SJSA1 (cell line): ENCODE measurements around the gene CST3. TPM values are rescaled to one million over a fixed set of nuclear protein-coding genes. Genes with fewer than 3 reads are reported as not detected.
"Not testable (repeated sequence)": the region's sequence is repeated elsewhere in the genome, so short reads cannot be mapped to it uniquely, and the experiment has no call there.

Source experiments
- DNase-seq, 2 experiments: peaks; one replicate each; pipeline ENCODE4 v3.0.0-alpha.2; 2015 to 2020; ENCODE audit warnings: low spot score in 2 of 2, low read depth in 1 of 2
- H3K27ac ChIP-seq: fragments of 250-450 bp; sonication (Bioruptor Pico); 2 replicates; pipeline ENCODE4 v1.5.1; 2020; ENCODE audit warnings: mild to moderate bottlenecking, moderate library complexity
- H3K27me3 ChIP-seq: fragments of 250-450 bp; sonication (Bioruptor Pico); replicated peaks from 2 replicates; pipeline ENCODE4 v1.5.1; 2020; ENCODE audit warnings: mild to moderate bottlenecking, moderate library complexity
- H3K36me3 ChIP-seq: fragments of 250-450 bp; sonication (Bioruptor Pico); 2 replicates; pipeline ENCODE4 v1.5.1; 2020; ENCODE audit warnings: mild to moderate bottlenecking
- H3K4me1 ChIP-seq: fragments of 250-450 bp; sonication (Bioruptor Pico); replicated peaks from 2 replicates; pipeline ENCODE4 v1.6.1; 2021; ENCODE audit warnings: mild to moderate bottlenecking
- H3K4me3 ChIP-seq: fragments of 250-450 bp; sonication (Bioruptor Pico); 2 replicates; pipeline ENCODE4 v1.5.1; 2020; ENCODE audit warnings: mild to moderate bottlenecking
- H3K9me3 ChIP-seq: fragments of 250-450 bp; sonication (Bioruptor Pico); replicated peaks from 2 replicates; pipeline ENCODE4 v1.5.1; 2020; ENCODE audit warnings: mild to moderate bottlenecking
- total RNA-seq: library from RNA; depleted of rRNA; stranded (reverse); fragments of >200 nt; shearing (Covaris generic); gene quantifications from 2 replicates; pipeline ENCODE4 v1.2.3, GENCODE V29; 2014

Gene CST3
- total RNA-seq, 1 experiment from 2014 or later: 196 TPM

DNA sequence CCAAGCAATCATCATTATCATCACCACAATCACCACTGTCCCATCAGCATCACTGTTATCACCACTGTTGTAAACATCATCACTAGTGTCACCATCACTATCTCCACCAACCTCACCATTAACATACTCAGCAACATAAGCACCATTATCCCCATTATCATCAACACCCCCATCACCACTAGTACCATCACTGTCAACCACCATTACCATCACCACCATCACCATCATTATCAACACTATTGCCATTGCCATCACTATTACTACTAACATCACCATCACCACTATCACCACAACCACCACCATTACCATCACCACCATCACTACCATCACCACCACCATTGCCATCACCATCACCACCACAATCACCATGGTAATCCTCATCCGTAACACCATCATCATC, 31.6 kb upstream of the CST3 start:
- H3K4me1 ChIP-seq: no peaks in the 10 kb centered on the region
- no peaks in the 10 kb centered on the region for H3K9me3 ChIP-seq
- no peak overlapping the region for H3K4me3 ChIP-seq
- H3K27ac ChIP-seq: no peak overlapping the region
- DNase-seq: no peak
- no peaks in the 10 kb centered on the region for H3K27me3 ChIP-seq
- no peaks in the 10 kb centered on the region for H3K36me3 ChIP-seq

DNA sequence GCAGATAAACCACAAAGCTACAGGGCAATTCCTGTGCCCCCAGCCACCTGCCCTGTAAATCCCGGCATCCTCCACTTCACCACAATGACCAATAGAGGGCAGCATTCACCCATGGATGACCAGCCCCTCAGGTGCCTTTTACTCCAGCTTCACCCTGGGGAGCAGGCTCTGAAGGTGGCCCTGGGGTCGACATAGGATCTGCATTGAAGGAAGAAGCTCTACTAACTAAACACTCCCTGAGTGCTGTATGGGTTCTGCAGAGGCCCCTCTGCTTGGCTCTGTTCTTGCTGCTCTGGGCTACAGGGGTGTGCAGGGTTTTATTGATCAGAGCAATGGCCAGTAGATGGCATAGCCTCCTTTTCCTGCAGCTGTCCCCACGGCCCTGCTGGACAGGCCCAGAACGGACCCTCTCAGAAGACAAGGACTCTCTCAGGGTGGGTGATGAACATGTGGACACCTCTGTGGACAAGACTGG, 30.8 kb upstream of the CST3 start:
- peak in 1 of 2 experiments; percentile 56 for DNase-seq
- Histone ChIP-seq H3K4me3 (no peak overlapping the region), H3K9me3 (no peaks in the 10 kb centered on the region), H3K27me3 (no peaks in the 10 kb centered on the region), H3K36me3 (no peaks in the 10 kb centered on the region), H3K27ac (no peak overlapping the region), H3K4me1 (no peaks in the 10 kb centered on the region)

DNA sequence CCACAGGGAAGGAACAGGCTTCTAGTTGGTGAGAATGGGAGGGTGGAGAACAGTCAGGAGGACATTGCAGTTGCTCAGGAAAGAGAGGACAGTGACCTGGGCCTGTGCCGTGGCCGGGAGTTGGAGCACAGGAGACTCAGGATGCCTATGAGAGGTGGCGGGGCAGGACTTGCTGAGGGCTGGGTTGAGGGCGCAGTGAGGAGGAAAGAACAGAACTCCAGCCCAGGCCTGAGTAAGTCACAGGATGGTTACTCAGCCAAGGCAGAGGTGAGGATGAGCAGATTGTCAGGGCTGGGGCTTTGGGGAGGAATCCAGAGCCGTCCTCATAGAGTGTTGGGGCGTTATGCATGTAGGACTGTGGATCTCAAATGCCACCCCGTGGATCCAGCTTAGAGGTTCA, 29.9 kb upstream of the CST3 start:
- no peaks in the 10 kb centered on the region for H3K36me3 ChIP-seq
- DNase-seq: no peak
- no peak overlapping the region for H3K4me3 ChIP-seq
- no peaks in the 10 kb centered on the region for H3K4me1 ChIP-seq
- no peak overlapping the region for H3K27ac ChIP-seq
- H3K9me3 ChIP-seq: no peaks in the 10 kb centered on the region
- no peaks in the 10 kb centered on the region for H3K27me3 ChIP-seq

DNA sequence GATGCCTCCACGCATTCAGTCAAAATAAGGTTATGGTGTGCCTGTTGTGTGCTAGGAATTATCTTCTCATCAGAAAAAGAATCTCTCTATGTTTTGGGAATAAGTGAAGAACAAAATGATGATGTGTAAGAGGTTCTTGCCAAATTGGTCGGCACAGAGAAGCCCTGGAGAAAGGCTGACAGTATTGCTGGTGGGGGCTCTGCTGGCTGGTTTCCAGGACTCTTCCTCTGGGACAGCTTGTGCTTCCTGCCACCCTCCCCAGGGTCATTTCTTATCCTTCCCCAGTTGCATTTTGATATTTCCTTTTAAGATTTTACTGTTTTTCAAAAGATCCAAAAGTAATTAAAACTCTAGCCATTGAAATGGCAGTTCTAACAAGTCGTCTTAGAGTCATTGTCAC, 28.9 kb upstream of the CST3 start:
- H3K27ac ChIP-seq: no peak overlapping the region
- no peak overlapping the region for H3K4me3 ChIP-seq
- H3K9me3 ChIP-seq: no peaks in the 10 kb centered on the region
- DNase-seq: no peak
- H3K4me1 ChIP-seq: no peaks in the 10 kb centered on the region
- H3K36me3 ChIP-seq: no peaks in the 10 kb centered on the region
- no peaks in the 10 kb centered on the region for H3K27me3 ChIP-seq

DNA sequence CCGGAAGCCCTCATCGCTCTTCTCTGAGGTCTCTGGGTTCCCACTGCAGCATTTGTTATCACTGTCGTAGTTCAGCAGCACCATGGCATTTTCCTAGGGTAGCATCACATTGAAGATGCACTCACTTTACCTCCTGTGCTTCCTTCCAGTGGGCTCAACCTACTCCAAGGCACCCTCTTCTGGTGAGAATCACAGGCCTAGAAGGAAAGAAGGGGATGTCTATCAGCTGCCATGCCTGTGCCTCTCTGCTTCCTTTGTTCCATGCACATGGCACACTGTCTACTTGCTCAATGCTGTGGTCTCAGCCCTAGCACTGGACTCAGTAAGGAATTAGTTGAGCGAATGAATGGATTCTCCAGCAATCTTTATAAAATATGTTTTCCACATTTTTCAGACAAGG, 28.4 kb upstream of the CST3 start:
- H3K9me3 ChIP-seq: no peaks in the 10 kb centered on the region
- DNase-seq: no peak

DNA sequence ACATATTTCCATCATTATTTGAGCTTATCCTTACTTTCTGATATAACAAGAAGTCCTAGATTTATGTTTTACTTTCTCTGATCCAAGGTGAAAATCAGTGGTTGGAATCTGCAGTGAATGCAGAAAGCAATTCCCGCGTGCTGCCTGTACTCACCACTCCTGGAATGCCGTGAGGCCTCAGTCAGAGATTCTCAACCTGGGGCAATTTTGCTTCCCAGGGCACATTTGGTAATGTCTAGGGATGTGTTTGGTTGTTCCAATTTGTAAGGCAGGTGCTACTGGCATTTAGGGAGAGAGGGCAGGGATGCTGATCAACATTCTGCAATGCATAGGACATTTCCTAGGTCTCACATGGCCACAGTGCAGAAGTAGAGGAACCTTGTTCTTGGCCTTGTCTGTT, 27.2 kb upstream of the CST3 start:
- Histone ChIP-seq H3K4me3 (no peak overlapping the region), H3K4me1 (no peaks in the 10 kb centered on the region), H3K27me3 (no peaks in the 10 kb centered on the region), H3K9me3 (no peaks in the 10 kb centered on the region), H3K36me3 (no peaks in the 10 kb centered on the region), H3K27ac (no peak overlapping the region)
- DNase-seq: no peak

More for the DNA sequence above, 28.4 kb upstream of the CST3 start:
- H3K36me3 ChIP-seq: no peaks in the 10 kb centered on the region
- H3K4me1 ChIP-seq: no peaks in the 10 kb centered on the region
- H3K4me3 ChIP-seq: no peak overlapping the region
- no peaks in the 10 kb centered on the region for H3K27me3 ChIP-seq
- no peak overlapping the region for H3K27ac ChIP-seq

DNA sequence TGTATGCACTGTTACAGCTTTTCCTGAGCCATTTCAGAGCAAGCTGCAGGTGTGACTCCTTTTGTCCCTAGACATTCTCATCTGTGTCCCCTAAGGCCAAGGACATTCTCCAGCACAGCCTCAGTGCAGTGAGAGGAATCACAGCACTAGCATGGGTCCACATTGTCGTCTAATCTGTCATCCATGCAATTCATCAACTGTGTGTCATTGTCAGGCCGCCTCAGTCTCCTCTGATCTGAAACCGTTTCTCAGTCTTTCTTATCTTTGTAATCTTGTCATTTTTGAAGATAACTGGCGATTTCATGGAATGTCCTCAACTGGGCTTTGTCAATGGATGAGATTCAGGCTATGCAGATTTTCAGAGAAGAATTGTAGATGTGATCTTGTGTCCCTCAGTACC, 26.3 kb upstream of the CST3 start:
- H3K27me3 ChIP-seq, H3K9me3 ChIP-seq, H3K4me1 ChIP-seq, H3K36me3 ChIP-seq, H3K27ac ChIP-seq, DNase-seq, H3K4me3 ChIP-seq: not testable (repeated sequence)

DNA sequence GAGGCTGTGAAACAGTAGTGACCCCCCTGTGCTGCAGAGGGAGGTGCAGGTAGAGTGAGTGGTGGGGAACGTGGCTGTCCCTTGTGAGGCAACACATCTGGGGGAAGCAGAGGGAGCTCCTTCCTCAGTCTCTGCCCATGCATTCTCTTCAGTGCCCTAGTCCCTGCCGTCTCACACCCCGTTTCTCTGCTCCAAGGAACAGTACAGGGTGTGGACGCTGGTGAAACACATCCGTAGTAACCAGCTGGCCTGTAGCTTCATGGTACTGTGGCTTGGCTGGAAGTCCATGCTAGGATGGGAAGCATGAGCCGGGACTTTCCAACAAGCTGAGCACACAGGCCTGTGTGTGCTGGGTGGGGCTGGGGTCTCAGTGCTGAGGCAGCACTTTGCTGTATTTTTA, 25.4 kb upstream of the CST3 start:
- peaks cover 5% of the 10 kb centered on the region for H3K4me1 ChIP-seq
- no peak overlapping the region for H3K4me3 ChIP-seq
- H3K9me3 ChIP-seq: no peaks in the 10 kb centered on the region
- no peak for DNase-seq
- H3K27ac ChIP-seq: no peak overlapping the region
- no peaks in the 10 kb centered on the region; the same call in 1 of the 2 replicates for H3K27me3 ChIP-seq
- H3K36me3 ChIP-seq: no peaks in the 10 kb centered on the region

DNA sequence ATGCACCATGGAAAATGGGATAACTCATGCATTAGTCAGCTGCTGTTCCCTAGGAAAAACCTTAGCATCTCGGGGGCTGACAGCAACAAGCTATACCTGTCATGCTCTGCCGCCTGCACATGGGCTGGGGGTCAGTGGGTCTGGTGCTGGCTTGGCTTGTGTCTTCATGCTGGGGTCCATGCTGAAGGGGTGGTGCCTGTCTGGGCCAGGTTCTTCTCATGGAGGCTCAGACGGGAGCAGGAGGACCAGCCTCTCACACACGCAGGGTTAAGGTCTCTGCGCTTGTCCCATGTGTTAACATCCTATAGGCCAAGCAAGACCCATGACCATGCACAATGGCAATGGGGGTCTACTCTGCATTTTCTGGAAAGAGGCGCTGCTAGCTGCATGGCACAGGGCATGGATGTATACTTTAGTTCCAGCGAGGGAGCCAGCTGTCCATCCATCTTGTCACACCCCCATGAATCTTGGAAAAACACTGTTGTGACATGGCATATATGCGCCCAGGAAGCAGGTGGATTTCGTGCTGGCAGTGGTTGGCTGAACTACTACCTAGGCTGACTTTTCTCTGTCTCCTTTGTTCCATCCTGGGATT, 24.6 kb upstream of the CST3 start:
- no peak overlapping the region for H3K4me3 ChIP-seq
- no peaks in the 10 kb centered on the region for H3K9me3 ChIP-seq
- no peak overlapping the region for H3K27ac ChIP-seq
- no peaks in the 10 kb centered on the region; the same call in 1 of the 2 replicates for H3K27me3 ChIP-seq
- H3K4me1 ChIP-seq: peaks cover 7% of the 10 kb centered on the region
- DNase-seq: no peak
- no peaks in the 10 kb centered on the region for H3K36me3 ChIP-seq

DNA sequence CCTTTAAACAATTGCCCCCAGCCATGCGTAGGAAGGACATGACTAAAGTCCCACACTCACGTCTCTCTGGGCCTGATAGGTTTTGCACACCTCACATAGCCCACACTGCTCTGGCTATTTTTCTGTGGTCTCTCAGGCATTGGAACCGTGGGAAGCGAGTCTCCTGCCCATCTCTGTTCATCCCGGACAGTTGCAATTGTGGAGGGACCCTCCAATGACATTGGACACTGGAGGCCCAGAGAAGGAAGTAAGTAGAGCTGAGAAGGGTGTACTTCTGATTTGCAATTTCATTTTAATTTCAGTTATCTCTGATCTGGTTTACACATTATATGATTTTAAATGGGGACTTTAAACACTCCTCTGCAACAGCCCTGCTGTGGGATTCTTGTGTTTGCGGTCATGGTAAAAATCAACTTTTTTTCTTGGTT, 23.3 kb upstream of the CST3 start:
- no peak for DNase-seq
- H3K4me1 ChIP-seq: peaks cover 7% of the 10 kb centered on the region
- no peaks in the 10 kb centered on the region for H3K36me3 ChIP-seq
- no peak overlapping the region for H3K4me3 ChIP-seq
- no peaks in the 10 kb centered on the region for H3K9me3 ChIP-seq
- no peaks in the 10 kb centered on the region; the same call in 1 of the 2 replicates for H3K27me3 ChIP-seq
- no peak overlapping the region for H3K27ac ChIP-seq

DNA sequence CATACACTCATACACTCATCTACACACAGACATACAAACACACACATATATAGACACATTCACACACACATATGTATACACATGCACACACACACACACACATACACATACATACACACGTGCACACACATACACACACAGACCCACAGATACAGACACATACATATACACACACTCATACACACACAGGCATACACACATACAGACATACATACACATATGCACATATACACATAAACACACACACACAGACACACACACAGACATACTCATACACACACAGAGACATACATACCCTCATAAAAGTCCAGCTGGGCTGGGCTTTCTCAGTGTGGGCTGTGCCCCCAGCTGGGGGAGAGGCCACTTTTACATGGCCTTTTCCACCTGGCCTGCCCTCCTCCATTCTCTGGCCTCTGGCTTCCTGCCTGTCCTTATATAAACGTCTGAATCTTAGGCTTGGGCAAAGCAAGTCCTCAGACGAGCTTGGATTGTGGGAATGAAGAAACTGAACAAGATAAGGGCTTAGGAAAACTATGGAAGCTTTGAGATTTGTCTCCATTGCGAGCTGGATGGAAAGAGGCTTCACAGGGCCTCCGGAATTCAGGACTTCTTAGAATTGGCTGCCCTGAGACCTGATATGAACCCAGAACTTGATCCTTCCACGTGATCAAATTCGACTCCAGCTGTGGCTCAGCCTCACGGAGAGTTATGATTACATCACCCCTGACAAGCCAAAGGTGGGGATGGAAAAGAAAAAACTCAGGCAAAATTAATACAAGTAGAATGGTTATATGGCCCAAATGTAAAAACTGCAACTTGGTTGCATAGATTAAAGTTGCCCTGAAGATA, 22.5 kb upstream of the CST3 start:
- H3K4me3 ChIP-seq: no peak overlapping the region
- no peaks in the 10 kb centered on the region for H3K9me3 ChIP-seq
- no peaks in the 10 kb centered on the region; the same call in 1 of the 2 replicates for H3K27me3 ChIP-seq
- H3K36me3 ChIP-seq: no peaks in the 10 kb centered on the region
- DNase-seq: no peak
- H3K27ac ChIP-seq: no peak overlapping the region
- peaks cover 7% of the 10 kb centered on the region for H3K4me1 ChIP-seq

DNA sequence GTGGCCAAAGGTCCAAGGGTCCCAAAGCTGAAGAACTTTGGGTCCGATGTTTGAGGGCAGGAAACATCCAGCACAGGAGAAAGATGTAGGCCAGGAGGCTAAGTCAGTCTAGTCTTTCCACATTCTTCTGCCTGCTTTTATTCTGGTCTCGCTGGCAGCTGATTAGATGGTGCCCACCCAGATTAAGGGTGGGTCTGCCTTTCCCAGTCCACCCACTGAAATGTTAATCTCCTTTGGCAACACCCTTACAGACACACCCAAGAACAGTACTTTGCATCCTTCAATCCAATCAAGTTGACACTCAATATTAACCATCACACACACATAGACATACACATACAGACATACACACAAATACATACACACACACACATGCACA, 21.8 kb upstream of the CST3 start:
- H3K9me3 ChIP-seq, H3K4me3 ChIP-seq, H3K27me3 ChIP-seq, H3K36me3 ChIP-seq, H3K27ac ChIP-seq, H3K4me1 ChIP-seq, DNase-seq: not testable (repeated sequence)

DNA sequence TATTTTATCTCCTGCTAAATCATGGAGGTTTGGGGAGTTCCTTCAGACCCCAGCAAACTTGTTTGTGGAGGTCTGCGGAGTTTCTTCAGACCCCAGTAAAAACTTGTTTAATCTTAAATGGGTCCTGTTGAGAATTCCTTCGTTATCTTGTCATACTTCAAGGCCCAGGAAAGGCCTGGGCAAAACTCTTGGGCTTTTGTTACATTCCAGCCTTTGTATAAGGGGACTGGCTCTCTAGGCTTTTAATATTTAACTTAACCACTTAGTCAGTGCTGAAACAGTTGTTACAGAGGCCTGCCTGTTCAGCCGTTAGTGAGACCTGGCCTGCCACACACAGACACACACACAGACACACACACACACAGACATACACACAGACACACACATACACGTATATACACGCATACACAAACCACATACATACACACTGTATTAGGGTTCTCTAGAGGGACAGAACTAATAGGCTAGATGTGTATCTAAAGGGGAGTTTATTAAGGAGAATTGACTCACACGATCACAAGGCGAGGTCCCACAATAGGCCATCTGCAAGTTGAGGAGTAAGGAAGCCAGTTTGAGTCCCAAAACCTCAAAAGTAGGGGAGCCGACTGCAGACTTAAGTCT, 21.3 kb upstream of the CST3 start:
- Histone ChIP-seq H3K27ac (no peak overlapping the region), H3K36me3 (no peaks in the 10 kb centered on the region), H3K4me3 (no peak overlapping the region), H3K27me3 (no peaks in the 10 kb centered on the region; the same call in 1 of the 2 replicates), H3K4me1 (peaks cover 7% of the 10 kb centered on the region), H3K9me3 (no peaks in the 10 kb centered on the region)
- no peak for DNase-seq

DNA sequence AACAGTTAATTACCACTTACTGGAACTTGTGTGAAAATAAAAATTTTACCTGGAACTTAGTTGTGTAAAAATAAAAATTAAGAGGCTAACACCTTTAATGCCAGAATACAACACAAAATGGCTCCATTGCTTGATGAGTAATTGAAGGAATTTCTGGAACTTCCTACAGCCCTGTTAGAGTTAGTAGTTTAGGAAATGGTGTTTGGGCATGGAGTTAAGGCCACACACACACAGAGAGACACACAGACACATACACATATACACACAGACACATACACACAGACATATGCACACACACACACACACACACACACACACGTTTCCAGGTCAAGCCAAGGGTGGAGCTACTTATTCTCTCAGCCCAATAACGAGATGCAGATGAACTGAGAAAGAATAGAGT, 20.6 kb upstream of the CST3 start:
- no peak for DNase-seq
- no peaks in the 10 kb centered on the region for H3K36me3 ChIP-seq
- H3K27me3 ChIP-seq: no peaks in the 10 kb centered on the region; the same call in 1 of the 2 replicates
- H3K4me3 ChIP-seq: no peak overlapping the region
- H3K4me1 ChIP-seq: peaks cover 7% of the 10 kb centered on the region
- no peak overlapping the region for H3K27ac ChIP-seq
- H3K9me3 ChIP-seq: no peaks in the 10 kb centered on the region
